Stomach (tissue), 9 donors: ENCODE results near the gene PALD1. TPM values are rescaled to one million over a fixed set of nuclear protein-coding genes. Genes with fewer than 3 reads are reported as not detected.

Experiments
- DNase-seq, 2 donors: peaks; one replicate each; pipeline versions ENCODE4 v3.0.0 to v3.0.0-alpha.2; 2013 to 2019
- H3K27ac ChIP-seq, 5 donors: fragments of 200-600 bp in 4 of 5; sonication (generic) in 4 of 5; one replicate each; pipeline ENCODE4 v1.5.1; 2013 to 2019; ENCODE audit warnings: mild to moderate bottlenecking in 1 of 5, moderate library complexity in 1 of 5
- H3K27me3 ChIP-seq, 3 donors: fragments of 200-600 bp; sonication (generic); one replicate each; pipeline ENCODE4 v1.5.1; 2017 to 2019; ENCODE audit warnings: mixed run types in 1 of 3
- H3K36me3 ChIP-seq, 4 donors: fragments of 200-600 bp; sonication (generic); 1 replicate in 3 of 4; 2 replicates in 1 of 4; pipeline ENCODE4 v1.5.1; 2016 to 2019
- H3K4me1 ChIP-seq, 4 donors: fragments of 200-600 bp; sonication (generic); one replicate each; pipeline ENCODE4 v1.5.1; 2016 to 2019
- H3K4me3 ChIP-seq, 4 donors: fragments of 200-600 bp; sonication (generic) in 3 of 4; one replicate each; pipeline ENCODE4 v1.5.1; 2016 to 2019; ENCODE audit warnings: mild to moderate bottlenecking in 1 of 4
- H3K9me3 ChIP-seq, 4 donors: fragments of 200-600 bp; sonication (generic); one replicate each; pipeline ENCODE4 v1.5.1; 2016 to 2019
- EP300 ChIP-seq: sonication (generic); formaldehyde crosslinking; IDR thresholded peaks from one replicate; pipeline ENCODE4 v1.6.1; 2017; ENCODE audit warnings: antibody characterized with exemption
- POLR2A ChIP-seq, 4 donors: fragments of 450-650 bp; IDR thresholded peaks; one replicate each; pipeline ENCODE4 v1.6.1; 2016; ENCODE audit warnings: antibody characterized with exemption in 4 of 4, control low read depth in 2 of 4, mild to moderate bottlenecking in 1 of 4, moderate library complexity in 1 of 4
- POLR2AphosphoS5 ChIP-seq, 3 donors: sonication (generic); formaldehyde crosslinking; IDR thresholded peaks; one replicate each; pipeline ENCODE4 v1.6.1; 2016; ENCODE audit warnings: antibody characterized with exemption in 3 of 3
- WGBS, 5 donors: extraction: QIAGEN DNeasy Blood & Tissue Kit in 3 of 5; methylation state at CpG; one replicate each; pipeline versions ENCODE4 v1.1.5 to v1.1.7; 2013 to 2018; 5-methylcytosine and 5-hydroxymethylcytosine counted together
- intact Hi-C: fragments of 100-400 bp; cut with DNase I; formaldehyde crosslinking; loops from one replicate; pipeline ENCODE4 v1.15.1; 2023; ENCODE audit warnings: low total_unique reads
- polyA plus RNA-seq, 3 donors: library from polyadenylated mRNA; stranded (reverse); fragments of 200-250 nt; gene quantifications; one replicate each; pipeline ENCODE4 v1.2.3, GENCODE V29; 2013
- total RNA-seq, 5 donors: library from RNA; depleted of rRNA; stranded (reverse); fragments of >200 nt; gene quantifications; one replicate each; pipeline versions ENCODE4 v1.1.0 to v1.2.3, GENCODE V29; 2014 to 2016
- TF ChIP-seq, protein P1 (sequence below), 7 experiments: fragments of 450-650 bp in 4 of 7; fragments of 200-600 bp in 3 of 7; sonication (generic) in 3 of 7; IDR thresholded peaks; one replicate each; pipeline ENCODE4 v1.5.1; 2016 to 2019; ENCODE audit warnings: antibody characterized with exemption in 7 of 7, control low read depth in 2 of 7, mild to moderate bottlenecking in 1 of 7
- donor health status: healthy with polysubstance abuse.
- donor health status: Bipolar disorder and iron deficiency.
- donor health status: healthy.

The PALD1 gene
- total and polyA plus RNA-seq, 8 donors = 2.4 to 25.1 (median 4.0) TPM

DNA sequence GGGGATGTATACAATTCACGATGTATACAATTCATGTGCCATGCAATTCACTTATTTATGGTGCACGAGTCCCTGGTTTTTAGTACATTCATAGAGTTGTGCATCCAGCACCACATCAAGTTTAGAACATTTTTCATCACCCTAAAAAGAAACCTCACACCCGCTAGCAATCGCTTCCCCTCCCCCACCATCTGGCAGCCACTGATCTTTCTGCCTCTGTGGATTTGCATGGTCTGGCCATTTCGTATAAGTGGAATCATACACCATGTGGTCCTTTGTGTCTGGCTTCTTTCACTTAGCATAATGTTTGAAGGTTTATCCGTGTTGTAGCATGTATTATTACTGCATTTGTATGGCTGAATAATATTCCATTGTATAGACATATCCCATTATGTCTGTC lies 71.9 kb downstream of the PALD1 start:
- intact Hi-C loops = loop anchor here (5.0 kb wide), 1 partner anchor 207 kb away; no protein-coding TSS in a partner anchor
- Histone ChIP-seq H3K27me3 (no peaks in the 10 kb centered on the region), H3K4me3 (no peak overlapping the region), H3K36me3 (peaks cover 0 to 24% (median 8%) of the 10 kb centered on the region in 4 donors), H3K9me3 (no peaks in the 10 kb centered on the region), H3K4me1 (peaks cover 0 to 21% (median 3%) of the 10 kb centered on the region in 4 donors), H3K27ac (peak overlapping the region in 1 of 5 donors; percentile 78)
- 67 to 82% (median 77%) methylated on average over 6 of the region's 6 CpGs for WGBS, 5 donors
- no peak for TF ChIP-seq POLR2AphosphoS5 (IDR thresholded peaks at IDR 0.05)
- no peak for TF ChIP-seq EP300
- TF ChIP-seq, protein P1, sequence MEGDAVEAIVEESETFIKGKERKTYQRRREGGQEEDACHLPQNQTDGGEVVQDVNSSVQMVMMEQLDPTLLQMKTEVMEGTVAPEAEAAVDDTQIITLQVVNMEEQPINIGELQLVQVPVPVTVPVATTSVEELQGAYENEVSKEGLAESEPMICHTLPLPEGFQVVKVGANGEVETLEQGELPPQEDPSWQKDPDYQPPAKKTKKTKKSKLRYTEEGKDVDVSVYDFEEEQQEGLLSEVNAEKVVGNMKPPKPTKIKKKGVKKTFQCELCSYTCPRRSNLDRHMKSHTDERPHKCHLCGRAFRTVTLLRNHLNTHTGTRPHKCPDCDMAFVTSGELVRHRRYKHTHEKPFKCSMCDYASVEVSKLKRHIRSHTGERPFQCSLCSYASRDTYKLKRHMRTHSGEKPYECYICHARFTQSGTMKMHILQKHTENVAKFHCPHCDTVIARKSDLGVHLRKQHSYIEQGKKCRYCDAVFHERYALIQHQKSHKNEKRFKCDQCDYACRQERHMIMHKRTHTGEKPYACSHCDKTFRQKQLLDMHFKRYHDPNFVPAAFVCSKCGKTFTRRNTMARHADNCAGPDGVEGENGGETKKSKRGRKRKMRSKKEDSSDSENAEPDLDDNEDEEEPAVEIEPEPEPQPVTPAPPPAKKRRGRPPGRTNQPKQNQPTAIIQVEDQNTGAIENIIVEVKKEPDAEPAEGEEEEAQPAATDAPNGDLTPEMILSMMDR (IDR thresholded peaks at IDR 0.05) = no peak
- TF ChIP-seq POLR2A (IDR thresholded peaks at IDR 0.05) = no peak
- DNase-seq = no peak

DNA sequence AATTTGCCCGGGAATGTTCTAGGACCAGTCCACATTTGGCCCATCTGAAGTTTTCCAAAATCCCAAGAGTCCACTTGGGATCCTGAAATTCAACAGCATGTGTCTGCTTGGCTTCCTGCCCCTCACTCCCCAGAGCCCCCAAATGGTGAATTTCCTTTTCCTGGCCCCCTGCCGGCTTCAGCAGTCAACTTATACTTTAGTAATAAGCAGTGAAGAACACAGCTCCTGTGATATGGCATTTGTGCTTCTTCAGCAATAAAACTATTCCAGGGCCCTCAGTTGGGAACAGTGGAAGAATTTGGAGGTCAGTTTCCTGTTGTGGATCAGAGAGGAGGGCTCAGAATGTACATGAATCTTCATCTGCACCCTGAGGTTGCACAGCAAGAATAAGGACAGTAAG lies 72.9 kb downstream of the PALD1 start:
- WGBS, 5 donors = 38 to 67% (median 54%) methylated on average over 1 to 2 of the region's 2 CpGs
- Histone ChIP-seq H3K36me3 (peaks cover 0 to 31% (median 8%) of the 10 kb centered on the region in 4 donors), H3K4me1 (peaks cover 0 to 18% (median 3%) of the 10 kb centered on the region in 4 donors), H3K27ac (peak overlapping the region in 3 of 5 donors; percentile 4 to 78 (median 24)), H3K4me3 (no peak overlapping the region), H3K9me3 (no peaks in the 10 kb centered on the region), H3K27me3 (no peaks in the 10 kb centered on the region)
- intact Hi-C loops = loop anchor here (5.0 kb wide), 1 partner anchor 206 kb away; no protein-coding TSS in a partner anchor
- no peak for TF ChIP-seq POLR2AphosphoS5 (IDR thresholded peaks at IDR 0.05)
- no peak for TF ChIP-seq EP300
- no peak for TF ChIP-seq POLR2A (IDR thresholded peaks at IDR 0.05)
- TF ChIP-seq, protein P1 (IDR thresholded peaks at IDR 0.05) = no peak
- peak in 1 of 2 donors; percentile 65 for DNase-seq

GRCh38 chr10:70551971-70552422 lies 73.4 kb downstream of the PALD1 start:
- TF ChIP-seq EP300 (no peak), POLR2AphosphoS5 (IDR thresholded peaks at IDR 0.05) (peak; percentile 42 to 71 (median 55)), POLR2A (IDR thresholded peaks at IDR 0.05) (no peak)
- TF ChIP-seq, protein P1 (IDR thresholded peaks at IDR 0.05) = no peak
- intact Hi-C loops = loop anchor here (5.0 kb wide), 1 partner anchor 205 kb away; no protein-coding TSS in a partner anchor
- Histone ChIP-seq H3K4me3 (no peak overlapping the region), H3K4me1 (peaks cover 0 to 15% (median 3%) of the 10 kb centered on the region in 4 donors), H3K27ac (peak overlapping the region in 3 of 5 donors; percentile 4 to 78 (median 24)), H3K36me3 (peaks cover 0 to 36% (median 8%) of the 10 kb centered on the region in 4 donors), H3K9me3 (no peaks in the 10 kb centered on the region), H3K27me3 (no peaks in the 10 kb centered on the region)
- peak in 1 of 2 donors; percentile 86 for DNase-seq
- WGBS, 5 donors = 66 to 75% (median 71%) methylated on average over 19 of the region's 19 CpGs

- 71 to 82% (median 76%) methylated on average over 6 of the region's 6 CpGs for WGBS, 5 donors
- TF ChIP-seq POLR2AphosphoS5 (IDR thresholded peaks at IDR 0.05) (no peak), POLR2A (IDR thresholded peaks at IDR 0.05) (no peak), EP300 (no peak)
- TF ChIP-seq, protein P1 (IDR thresholded peaks at IDR 0.05) = no peak
- Histone ChIP-seq H3K4me3 (no peak overlapping the region), H3K27me3 (no peaks in the 10 kb centered on the region), H3K9me3 (no peaks in the 10 kb centered on the region), H3K27ac (peak overlapping the region in 3 of 5 donors; percentile 4 to 78 (median 22)), H3K36me3 (peaks cover 0 to 36% (median 6%) of the 10 kb centered on the region in 4 donors), H3K4me1 (peaks cover 0 to 15% (median 3%) of the 10 kb centered on the region in 4 donors)
- intact Hi-C loops = loop anchor here (5.0 kb wide), 1 partner anchor 205 kb away; no protein-coding TSS in a partner anchor
- peak in 1 of 2 donors; percentile 74 for DNase-seq
These were observed 74.0 kb downstream of the PALD1 start for GRCh38 chr10:70552586-70552985.
